H1 (cell line): ENCODE results near the gene POLR2H. TPM values are rescaled to one million over a fixed set of nuclear protein-coding genes. Genes with fewer than 3 reads are reported as not detected.

ENCODE experiments used
- CTCF ChIA-PET: fragments of 300-600 bp; sonication (Branson Sonifier 250); formaldehyde crosslinking; loops from one replicate; lab custom pipeline; 2021; ENCODE audit not compliant: partially characterized antibody; lab: Charles Lee
- POLR2A ChIA-PET: fragments of 300-600 bp; sonication (Branson Sonifier 250); formaldehyde crosslinking; loops from one replicate; lab custom pipeline; 2021; ENCODE audit warnings: inconsistent platforms; ENCODE audit not compliant: partially characterized antibody; lab: Charles Lee
- DNase-seq, 2 experiments: peaks; one replicate each; pipeline versions ENCODE4 v3.0.0 to v3.0.0-alpha.2; 2010 to 2022; ENCODE audit warnings: low spot score in 2 of 2, low read depth in 1 of 2, mixed read lengths in 1 of 2
- FAIRE-seq: peaks from 2 replicates; lab custom pipeline; 2011; peaks lifted over from hg19 to GRCh38; lab: Jason Lieb, UNC
- H2AFZ ChIP-seq: 2 replicates; pipeline ENCODE4 v1.8.1; 2012; ENCODE audit warnings: low read length, inconsistent platforms
- H2AK5ac ChIP-seq: 2 replicates; pipeline ENCODE4 v1.6.1; 2013; ENCODE audit warnings: low read depth, low read length
- H2BK120ac ChIP-seq: replicated peaks from 2 replicates; pipeline ENCODE3; 2013; ENCODE audit warnings: low read depth, low read length, inconsistent platforms
- H2BK12ac ChIP-seq: 2 replicates; pipeline ENCODE4 v1.6.1; 2013; ENCODE audit warnings: low read depth, low read length
- H2BK15ac ChIP-seq: 2 replicates; pipeline ENCODE4 v1.6.1; 2013; ENCODE audit warnings: low read length
- H2BK20ac ChIP-seq: 2 replicates; pipeline ENCODE4 v1.6.1; 2013; ENCODE audit warnings: low read length
- H2BK5ac ChIP-seq: 2 replicates; pipeline ENCODE4 v1.6.1; 2013; ENCODE audit warnings: low read depth, low read length
- H3K14ac ChIP-seq: 2 replicates; pipeline ENCODE4 v1.6.1; 2013; ENCODE audit warnings: inconsistent platforms; ENCODE audit not compliant: insufficient read length
- H3K18ac ChIP-seq: 2 replicates; pipeline ENCODE4 v1.6.1; 2013; ENCODE audit warnings: low read length; ENCODE audit errors: extremely low read depth
- H3K23ac ChIP-seq: 2 replicates; pipeline ENCODE4 v1.6.1; 2013; ENCODE audit warnings: inconsistent platforms; ENCODE audit not compliant: insufficient read length
- H3K23me2 ChIP-seq: 2 replicates; pipeline ENCODE4 v1.6.1; 2013; ENCODE audit warnings: low read depth, low read length
- H3K27ac ChIP-seq: 2 replicates; pipeline ENCODE4 v1.6.1; 2011; ENCODE audit warnings: low read depth, low read length, inconsistent platforms
- H3K27me3 ChIP-seq, 4 experiments: replicated peaks in 1 of 4; 1 replicate in 1 of 4; 2 replicates in 3 of 4; pipeline versions ENCODE4 v1.6.1 to v1.8.1; 2011 to 2013; ENCODE audit warnings: low read length in 3 of 4, mild to moderate bottlenecking in 3 of 4, inconsistent platforms in 2 of 4, mixed read lengths in 2 of 4, moderate library complexity in 1 of 4; ENCODE audit not compliant: control insufficient read depth in 3 of 4, insufficient read depth in 3 of 4; ENCODE audit errors: extremely low read depth in 1 of 4
- H3K36me3 ChIP-seq, 4 experiments: 2 replicates each; pipeline versions ENCODE4 v1.6.1 to v1.8.1; 2011 to 2013; ENCODE audit warnings: mild to moderate bottlenecking in 4 of 4, low read length in 3 of 4, moderate library complexity in 2 of 4, control low read depth in 1 of 4, inconsistent platforms in 1 of 4; ENCODE audit not compliant: insufficient read depth in 4 of 4, control insufficient read depth in 2 of 4
- H3K4ac ChIP-seq: replicated peaks from 2 replicates; pipeline ENCODE3; 2013; ENCODE audit warnings: low read length, low read depth, mixed read lengths, inconsistent platforms; ENCODE audit not compliant: insufficient read length
- H3K4me1 ChIP-seq, 4 experiments: replicated peaks in 1 of 4; 1 replicate in 1 of 4; 2 replicates in 3 of 4; pipeline versions ENCODE4 v1.6.1 to v1.8.1; 2011 to 2013; ENCODE audit warnings: low read length in 3 of 4, inconsistent platforms in 2 of 4, mixed read lengths in 1 of 4; ENCODE audit not compliant: insufficient read depth in 4 of 4, control insufficient read depth in 3 of 4
- H3K4me2 ChIP-seq, 2 experiments: 2 replicates each; pipeline versions ENCODE4 v1.6.1 to v1.8.1; 2011 to 2013; ENCODE audit warnings: low read depth in 2 of 2, low read length in 2 of 2, control low read depth in 1 of 2, inconsistent platforms in 1 of 2, mild to moderate bottlenecking in 1 of 2; ENCODE audit not compliant: insufficient read depth in 1 of 2
- H3K4me3 ChIP-seq, 4 experiments: fragments of 200-600, 300-600 bp in 1 of 4; sonication (generic), shearing (Covaris generic), sonication (Bioruptor Twin) in 1 of 4; 2 replicates each; pipeline versions ENCODE4 v1.5.1 to v1.8.1; 2011 to 2016; ENCODE audit warnings: low read length in 4 of 4, low read depth in 3 of 4, control low read depth in 2 of 4, inconsistent platforms in 2 of 4, mild to moderate bottlenecking in 2 of 4, mixed read lengths in 1 of 4, moderate library complexity in 1 of 4; ENCODE audit not compliant: insufficient read depth in 2 of 4; ENCODE audit errors: extremely low read depth in 1 of 4
- H3K56ac ChIP-seq: replicated peaks from 2 replicates; pipeline ENCODE3; 2013; ENCODE audit warnings: low read depth, mild to moderate bottlenecking, mixed read lengths, low read length, inconsistent platforms; ENCODE audit not compliant: insufficient read length
- H3K79me1 ChIP-seq: 2 replicates; pipeline ENCODE4 v1.6.1; 2013; ENCODE audit warnings: low read depth, low read length, control low read depth
- H3K79me2 ChIP-seq, 2 experiments: 2 replicates each; pipeline versions ENCODE4 v1.6.1 to v1.8.1; 2012 to 2013; ENCODE audit warnings: low read length in 2 of 2, mild to moderate bottlenecking in 2 of 2, inconsistent platforms in 1 of 2; ENCODE audit not compliant: insufficient read depth in 2 of 2, control insufficient read depth in 1 of 2
- H3K9ac ChIP-seq, 4 experiments: replicated peaks in 1 of 4; 1 replicate in 1 of 4; 2 replicates in 3 of 4; pipeline versions ENCODE4 v1.6.1 to v1.8.1; 2011 to 2013; ENCODE audit warnings: low read depth in 3 of 4, low read length in 3 of 4, control low read depth in 2 of 4, mild to moderate bottlenecking in 2 of 4, moderate library complexity in 2 of 4, inconsistent platforms in 1 of 4; ENCODE audit errors: extremely low read depth in 1 of 4
- H3K9me3 ChIP-seq, 2 experiments: 2 replicates each; pipeline versions ENCODE4 v1.6.1 to v1.8.1; 2012 to 2013; ENCODE audit warnings: mild to moderate bottlenecking in 2 of 2, moderate library complexity in 2 of 2, control low read depth in 1 of 2, inconsistent platforms in 1 of 2, low read depth in 1 of 2, low read length in 1 of 2, mixed read lengths in 1 of 2; ENCODE audit not compliant: insufficient read depth in 2 of 2
- H4K20me1 ChIP-seq, 2 experiments: replicated peaks in 1 of 2; 2 replicates each; pipeline versions ENCODE3 to v1.8.1; 2011 to 2013; ENCODE audit warnings: inconsistent platforms in 2 of 2, low read length in 2 of 2, mild to moderate bottlenecking in 1 of 2; ENCODE audit not compliant: insufficient read depth in 2 of 2, control insufficient read depth in 1 of 2
- H4K5ac ChIP-seq: 2 replicates; pipeline ENCODE4 v1.6.1; 2013; ENCODE audit warnings: low read length, low read depth, mixed read lengths, inconsistent platforms; ENCODE audit not compliant: insufficient read length
- H4K8ac ChIP-seq: 2 replicates; pipeline ENCODE4 v1.8.0; 2013; ENCODE audit warnings: mild to moderate bottlenecking, moderate library complexity, low read length, inconsistent platforms; ENCODE audit not compliant: insufficient read depth; ENCODE audit errors: extremely low read depth
- H4K91ac ChIP-seq: replicated peaks from 2 replicates; pipeline ENCODE3; 2013; ENCODE audit warnings: low read length, mixed read lengths, inconsistent platforms; ENCODE audit not compliant: insufficient read length
- CHD2 ChIP-seq: IDR thresholded peaks from 2 replicates; pipeline ENCODE4 v1.6.1; 2012; ENCODE audit warnings: low read length, improper control_type of control experiment
- CTBP2 ChIP-seq: IDR thresholded peaks from 2 replicates; pipeline ENCODE4 v1.7.0; 2011; ENCODE audit warnings: borderline replicate concordance, mild to moderate bottlenecking, moderate library complexity, mixed read lengths, low read length; ENCODE audit not compliant: insufficient read depth, insufficient read length
- E2F6 ChIP-seq: IDR thresholded peaks from 2 replicates; pipeline ENCODE4 v1.6.1; 2012; ENCODE audit warnings: inconsistent platforms
- GABPA ChIP-seq: IDR thresholded peaks from 2 replicates; pipeline ENCODE4 v1.6.1; 2011; ENCODE audit warnings: mild to moderate bottlenecking, low read length, moderate library complexity, borderline replicate concordance; ENCODE audit not compliant: insufficient read depth
- KDM5A ChIP-seq: fragments of 200-600 bp; IDR thresholded peaks from 2 replicates; pipeline ENCODE4 v1.7.1; 2012; ENCODE audit warnings: mild to moderate bottlenecking, low read length, inconsistent platforms, mixed read lengths
- NRF1 ChIP-seq: IDR thresholded peaks from 2 replicates; pipeline ENCODE4 v1.6.1; 2011; ENCODE audit warnings: mild to moderate bottlenecking, low read depth, low read length, improper control_type of control experiment
- POLR2A ChIP-seq, 2 experiments: IDR thresholded peaks; 1 replicate in 1 of 2; 2 replicates in 1 of 2; pipeline ENCODE4 v1.6.1; 2011; ENCODE audit warnings: low read depth in 2 of 2, low read length in 2 of 2, mild to moderate bottlenecking in 2 of 2; ENCODE audit errors: control extremely low read depth in 1 of 2
- SP4 ChIP-seq: IDR thresholded peaks from 2 replicates; pipeline ENCODE4 v1.6.1; 2012; ENCODE audit warnings: low read length, inconsistent platforms
- SRF ChIP-seq: IDR thresholded peaks from 2 replicates; pipeline ENCODE4 v1.6.1; 2011; ENCODE audit warnings: mild to moderate bottlenecking, low read depth, low read length, moderate library complexity
- TAF1 ChIP-seq: IDR thresholded peaks from 2 replicates; pipeline ENCODE4 v1.6.1; 2011; ENCODE audit warnings: mild to moderate bottlenecking, low read depth, low read length
- YY1 ChIP-seq: IDR thresholded peaks from 2 replicates; pipeline ENCODE4 v1.6.1; 2011; ENCODE audit warnings: low read depth, mild to moderate bottlenecking, low read length
- ZNF274 ChIP-seq: IDR thresholded peaks from 2 replicates; pipeline ENCODE4 v1.7.0; 2012; ENCODE audit warnings: low read length, borderline replicate concordance; ENCODE audit errors: extremely low read depth
- WGBS, 2 experiments: shearing (Covaris generic) in 1 of 2; methylation state at CpG; one replicate each; pipeline versions ENCODE4 v1.1.6 to v1.1.7; 2013 to 2015; ENCODE audit warnings: low lambda C conversion rate in 2 of 2, mixed read lengths in 2 of 2, inconsistent platforms in 1 of 2, low coverage in 1 of 2, missing lambda C conversion rate in 1 of 2; ENCODE audit not compliant: insufficient replicate concordance in 2 of 2, insufficient coverage in 1 of 2, insufficient read length in 1 of 2; ENCODE audit errors: extremely low coverage in 1 of 2, missing lambda C conversion rate in 1 of 2; 5-methylcytosine and 5-hydroxymethylcytosine counted together
- polyA plus RNA-seq, 7 experiments: library from polyadenylated mRNA; depleted of rRNA in 3 of 7; stranded (reverse) in 5 of 7; unstranded in 2 of 7; fragments of >200 nt in 5 of 7; fragments of 200-250 nt in 2 of 7; gene quantifications; 1 replicate in 5 of 7; 2 replicates in 1 of 7; 4 replicates in 1 of 7; pipeline versions ENCODE4 v1.2.1 to v1.2.3, GENCODE V29; 2011 to 2013; ENCODE audit warnings: missing spikeins in 2 of 7, mixed read lengths in 2 of 7
- total RNA-seq: library from RNA; stranded (reverse); fragmentation: NEBNext Ultra II Directional; extraction: Animal tissue kit (Norgen Biotek cat#: 25700); gene quantifications from 2 replicates; pipeline ENCODE4 v1.2.1, GENCODE V29; 2021

The POLR2H gene
- total and polyA plus RNA-seq, 2 of the 8 experiments (the other 6 are each of a cell fraction or from before 2014, with no cell fraction given), result 113 to 335 TPM

- no peak within 1 kb of the TSS for H2AFZ ChIP-seq
- CTCF ChIA-PET, result interaction anchor here (0.8 to 3.6 kb wide), 12 partner anchors 8 to 203 kb away, joined by 3 to 16 read pairs (median 4); no protein-coding TSS in a partner anchor
Measured at GRCh38 chr3:184337399-184337714, 24.2 kb upstream of the POLR2H start, which contains the start of gene FAM131A. TSS of gene FAM131A (plus strand) at chr3:184337600. CDS start at chr3:184337631, 31 bp downstream.

More at GRCh38 chr3:184337399-184337714, 24.2 kb upstream of the POLR2H start, which contains the start of gene FAM131A:
- Histone ChIP-seq H3K79me1 (peaks cover 9% of the 10 kb centered on the region), H3K14ac (no peak within 1 kb of the TSS), H3K18ac (peak within 1 kb of the TSS; percentile 83; the same call in 1 of the 2 replicates), H2BK20ac (no peak within 1 kb of the TSS)
- TF ChIP-seq NRF1, result no peak
- TF ChIP-seq YY1, result no peak
- no peak for TF ChIP-seq TAF1
- no peak for TF ChIP-seq SRF
- TF ChIP-seq E2F6, result no peak
- no peak for TF ChIP-seq GABPA
- no peak for TF ChIP-seq POLR2A (IDR thresholded peaks at IDR 0.05; ENCODE audit: control extremely low read depth in 1 of 2, low read depth in 2 of 2, low read length in 2 of 2)
- TF ChIP-seq KDM5A, result no peak
- TF ChIP-seq CHD2, result no peak
- no peak for TF ChIP-seq ZNF274
- no peak for TF ChIP-seq CTBP2
- no peak for TF ChIP-seq SP4
- TF ChIP-seq, all 59 proteins: peak for 0
- peak within 1 kb of the TSS; percentile 91 to 98 for H3K4me2 ChIP-seq
- H4K20me1 ChIP-seq, result peaks cover 22 to 37% of the 10 kb centered on the region in 2 experiments
- H3K79me2 ChIP-seq, result peaks cover 0 to 2% of the 10 kb centered on the region in 2 experiments; a peak in 1 of 4 replicates
- POLR2A ChIA-PET, result interaction anchor here (0.8 to 3.6 kb wide), 17 partner anchors 8 to 204 kb away, joined by 3 to 30 read pairs (median 4); partner anchors contain the start of genes CAMK2N2 and EIF4G1
- no peaks in the 10 kb centered on the region for H3K9me3 ChIP-seq
- H3K4ac ChIP-seq, result no peak within 1 kb of the TSS
- WGBS, 2 experiments, result 96% methylated on average over 6 of the region's 6 CpGs; no CpG with 5 or more reads in 1 of the 2 experiments
- H3K36me3 ChIP-seq, result peaks cover 16 to 26% (median 24%) of the 10 kb centered on the region in 4 experiments; a peak in 7 of 8 replicates
- H2AK5ac ChIP-seq, result peak within 1 kb of the TSS; percentile 78
- H2BK5ac ChIP-seq, result peak within 1 kb of the TSS; percentile 54
- peak within 1 kb of the TSS; percentile 25; the same call in 1 of the 2 replicates for H2BK15ac ChIP-seq
- H3K27ac ChIP-seq, result peak within 1 kb of the TSS; percentile 82
- H3K23ac ChIP-seq, result no peak within 1 kb of the TSS
- H3K9ac ChIP-seq, result peak within 1 kb of the TSS in 3 of 4 experiments; percentile 77 to 87 (median 84); a peak in 6 of 7 replicates
- no peak within 1 kb of the TSS for H3K56ac ChIP-seq
- no peak within 1 kb of the TSS for H4K5ac ChIP-seq
- peak within 1 kb of the TSS; percentile 84 for H2BK12ac ChIP-seq
- peak within 1 kb of the TSS; percentile 41 for H4K8ac ChIP-seq
- peaks cover 5 to 27% (median 18%) of the 10 kb centered on the region in 4 experiments for H3K4me1 ChIP-seq
- peak within 1 kb of the TSS; percentile 46 for H4K91ac ChIP-seq
- FAIRE-seq (no peak), DNase-seq (no peak)
- H2BK120ac ChIP-seq, result no peak within 1 kb of the TSS
- no peaks in the 10 kb centered on the region for H3K27me3 ChIP-seq
- H3K23me2 ChIP-seq, result peaks cover 14% of the 10 kb centered on the region
- H3K4me3 ChIP-seq, result peak within 1 kb of the TSS; percentile 76 to 83 (median 80)
